H9 (cell line): ENCODE data around the gene MIS18BP1. TPM values are rescaled to one million over a fixed set of nuclear protein-coding genes. Genes with fewer than 3 reads are reported as not detected.

ENCODE experiments used
- DNase-seq: peaks from one replicate; pipeline ENCODE4 v3.0.0-alpha.2; 2017
- H2AFZ ChIP-seq: one replicate; pipeline ENCODE4 v1.6.1; 2013; ENCODE audit warnings: mild to moderate bottlenecking, low read length, control low read depth, moderate library complexity
- H2AK5ac ChIP-seq: 2 replicates; pipeline ENCODE4 v1.6.1; 2013; ENCODE audit warnings: low read length, control low read depth, mixed read lengths; ENCODE audit not compliant: insufficient read length
- H2BK120ac ChIP-seq: one replicate; pipeline ENCODE4 v1.6.1; 2013; ENCODE audit warnings: low read depth, mild to moderate bottlenecking, low read length, control low read depth, inconsistent platforms; ENCODE audit not compliant: poor library complexity, severe bottlenecking
- H2BK12ac ChIP-seq: 2 replicates; pipeline ENCODE4 v1.6.1; 2013; ENCODE audit warnings: low read length, control low read depth, mixed read lengths, low read depth; ENCODE audit not compliant: insufficient read length
- H2BK15ac ChIP-seq: 2 replicates; pipeline ENCODE4 v1.6.1; 2013; ENCODE audit warnings: low read depth, low read length, control low read depth
- H2BK20ac ChIP-seq: one replicate; pipeline ENCODE4 v1.6.1; 2013; ENCODE audit warnings: low read depth, mild to moderate bottlenecking, low read length, control low read depth, inconsistent platforms; ENCODE audit not compliant: poor library complexity, severe bottlenecking
- H2BK5ac ChIP-seq: 2 replicates; pipeline ENCODE4 v1.6.1; 2013; ENCODE audit warnings: low read length, control low read depth, mixed read lengths; ENCODE audit not compliant: insufficient read length
- H3K14ac ChIP-seq: 2 replicates; pipeline ENCODE4 v1.6.1; 2013; ENCODE audit warnings: low read length, control low read depth; ENCODE audit not compliant: insufficient read depth
- H3K18ac ChIP-seq: 2 replicates; pipeline ENCODE4 v1.6.1; 2013; ENCODE audit warnings: low read depth, mild to moderate bottlenecking, mixed read lengths, low read length, control low read depth; ENCODE audit not compliant: insufficient read length
- H3K23ac ChIP-seq: 2 replicates; pipeline ENCODE4 v1.6.1; 2013; ENCODE audit warnings: low read length, control low read depth, mixed read lengths, low read depth; ENCODE audit not compliant: insufficient read length
- H3K23me2 ChIP-seq: 2 replicates; pipeline ENCODE4 v1.6.1; 2013; ENCODE audit warnings: low read depth, mild to moderate bottlenecking, mixed read lengths, low read length, control low read depth; ENCODE audit not compliant: insufficient read length, poor library complexity, severe bottlenecking
- H3K27ac ChIP-seq: 2 replicates; pipeline ENCODE4 v1.5.1; 2013; ENCODE audit warnings: low read length, control low read depth, mixed read lengths, low read depth; ENCODE audit not compliant: insufficient read length
- H3K27me3 ChIP-seq: 2 replicates; pipeline ENCODE4 v1.6.1; 2013; ENCODE audit warnings: low read length, control low read depth, inconsistent platforms; ENCODE audit not compliant: insufficient read depth
- H3K4ac ChIP-seq: 2 replicates; pipeline ENCODE4 v1.6.1; 2013; ENCODE audit warnings: low read depth, mild to moderate bottlenecking, control low read depth, inconsistent platforms, low read length, moderate library complexity
- H3K4me1 ChIP-seq: 2 replicates; pipeline ENCODE4 v1.6.1; 2013; ENCODE audit warnings: low read length, control low read depth, inconsistent platforms; ENCODE audit not compliant: insufficient read depth
- H3K4me2 ChIP-seq: 2 replicates; pipeline ENCODE4 v1.6.1; 2013; ENCODE audit warnings: low read length, control low read depth, mixed read lengths; ENCODE audit not compliant: insufficient read length, insufficient read depth
- H3K56ac ChIP-seq: 2 replicates; pipeline ENCODE4 v1.6.1; 2013; ENCODE audit warnings: low read depth, mild to moderate bottlenecking, mixed read lengths, low read length, control low read depth; ENCODE audit not compliant: insufficient read length
- H3K79me1 ChIP-seq: 2 replicates; pipeline ENCODE4 v1.6.1; 2013; ENCODE audit warnings: low read depth, mild to moderate bottlenecking, moderate library complexity, low read length, control low read depth, inconsistent platforms; ENCODE audit not compliant: insufficient read depth, poor library complexity, severe bottlenecking
- H3K79me2 ChIP-seq: 2 replicates; pipeline ENCODE4 v1.6.1; 2013; ENCODE audit warnings: low read length, control low read depth, inconsistent platforms; ENCODE audit not compliant: insufficient read depth
- H3K9ac ChIP-seq: 2 replicates; pipeline ENCODE4 v1.6.1; 2013; ENCODE audit warnings: low read length, control low read depth, mixed read lengths; ENCODE audit not compliant: insufficient read length; ENCODE audit errors: extremely low read depth
- H3K9me3 ChIP-seq: one replicate; pipeline ENCODE4 v1.6.1; 2013; ENCODE audit warnings: low read depth, low read length, inconsistent platforms; ENCODE audit not compliant: control insufficient read depth
- H3T11ph ChIP-seq: one replicate; pipeline ENCODE4 v1.6.1; 2013; ENCODE audit warnings: mild to moderate bottlenecking, low read length, control low read depth, inconsistent platforms
- H4K20me1 ChIP-seq: one replicate; pipeline ENCODE4 v1.6.1; 2013; ENCODE audit not compliant: control insufficient read depth, insufficient read length, insufficient read depth
- H4K5ac ChIP-seq: 2 replicates; pipeline ENCODE4 v1.6.1; 2013; ENCODE audit warnings: low read depth, mild to moderate bottlenecking, mixed read lengths, low read length, control low read depth; ENCODE audit not compliant: insufficient read length
- H4K8ac ChIP-seq: replicated peaks from 2 replicates; pipeline ENCODE4 v1.6.1; 2013; ENCODE audit warnings: low read length, control low read depth, mixed read lengths, low read depth; ENCODE audit not compliant: insufficient read length
- H4K91ac ChIP-seq: 2 replicates; pipeline ENCODE4 v1.6.1; 2013; ENCODE audit warnings: low read depth, mild to moderate bottlenecking, moderate library complexity, mixed read lengths, low read length, control low read depth; ENCODE audit not compliant: insufficient read length
- H3K27ac Mint-ChIP-seq, 3 experiments: 2 replicates in 2 of 3; 3 replicates in 1 of 3; pipeline ENCODE4 v1.8.0; 2020 to 2021; ENCODE audit warnings: mixed read lengths in 3 of 3, mild to moderate bottlenecking in 1 of 3, moderate library complexity in 1 of 3
- H3K27me3 Mint-ChIP-seq: 2 replicates; pipeline ENCODE4 v1.8.0; 2021; ENCODE audit warnings: low read depth, mild to moderate bottlenecking, moderate library complexity, mixed read lengths
- H3K36me3 Mint-ChIP-seq, 3 experiments: 2 replicates in 2 of 3; 3 replicates in 1 of 3; pipeline ENCODE4 v1.8.0; 2020 to 2021; ENCODE audit warnings: low read depth in 3 of 3, mixed read lengths in 3 of 3; ENCODE audit not compliant: insufficient read depth in 1 of 3
- H3K4me1 Mint-ChIP-seq, 2 experiments: 2 replicates each; pipeline ENCODE4 v1.8.0; 2020; ENCODE audit warnings: mixed read lengths in 2 of 2
- H3K4me3 Mint-ChIP-seq, 2 experiments: 2 replicates in 1 of 2; 3 replicates in 1 of 2; pipeline ENCODE4 v1.8.0; 2020 to 2021; ENCODE audit warnings: mild to moderate bottlenecking in 2 of 2, mixed read lengths in 2 of 2, moderate library complexity in 1 of 2
- H3K9me3 Mint-ChIP-seq, 2 experiments: 2 replicates in 1 of 2; 3 replicates in 1 of 2; pipeline ENCODE4 v1.8.0; 2020; ENCODE audit warnings: mild to moderate bottlenecking in 2 of 2, mixed read lengths in 2 of 2, moderate library complexity in 1 of 2
- CTCF ChIP-seq: fragments of 200-600 bp; sonication (generic); conservative IDR thresholded peaks from 3 replicates; pipeline ENCODE4 v1.8.0; 2021; ENCODE audit warnings: antibody characterized with exemption, mild to moderate bottlenecking
- total RNA-seq: library from RNA; stranded (reverse); gene quantifications from 2 replicates; pipeline ENCODE4 v1.2.1, GENCODE V29; 2021

The MIS18BP1 gene
- total RNA-seq, 1 experiment from 2014 or later, result 60.6 TPM

GRCh38 chr14:45267071-45267470 is 14.1 kb upstream of the MIS18BP1 start:
- Mint-ChIP-seq H3K4me3 (no peak overlapping the region), H3K27me3 (peaks cover 3% of the 10 kb centered on the region; the same call in 1 of the 2 replicates), H3K9me3 (peaks cover 0 to 7% of the 10 kb centered on the region in 2 experiments; a peak in 3 of 5 replicates), H3K27ac (no peak overlapping the region), H3K4me1 (peaks cover 0 to 4% of the 10 kb centered on the region in 2 experiments; a peak in 1 of 4 replicates), H3K36me3 (peaks cover 0 to 4% (median 2%) of the 10 kb centered on the region in 3 experiments; a peak in 1 of 7 replicates)
- H2BK120ac ChIP-seq, result no peak overlapping the region
- no peak for TF ChIP-seq CTCF
- H2BK5ac ChIP-seq, result no peak overlapping the region
- H3K27ac ChIP-seq, result no peak overlapping the region
- H4K5ac ChIP-seq, result no peak overlapping the region
- no peak overlapping the region for H3K23ac ChIP-seq
- H3K4me2 ChIP-seq, result no peak overlapping the region
- H3K18ac ChIP-seq, result no peak overlapping the region
- no peak overlapping the region for H2BK12ac ChIP-seq
- no peak overlapping the region for H2AFZ ChIP-seq
- H2BK15ac ChIP-seq, result no peak overlapping the region
- H3K79me1 ChIP-seq, result no peaks in the 10 kb centered on the region
- no peaks in the 10 kb centered on the region for H3K9me3 ChIP-seq
- H3K79me2 ChIP-seq, result no peaks in the 10 kb centered on the region
- no peak overlapping the region for H3K56ac ChIP-seq
- no peak overlapping the region for H3K4ac ChIP-seq
- no peaks in the 10 kb centered on the region for H3K23me2 ChIP-seq
- H2AK5ac ChIP-seq, result no peak overlapping the region
- H3K14ac ChIP-seq, result no peak overlapping the region
- no peaks in the 10 kb centered on the region for H4K20me1 ChIP-seq
- H3K9ac ChIP-seq, result no peak overlapping the region
- H4K8ac ChIP-seq, result no peak overlapping the region
- no peak overlapping the region for H2BK20ac ChIP-seq
- no peak overlapping the region for H3T11ph ChIP-seq
- DNase-seq, result no peak
- no peak overlapping the region for H4K91ac ChIP-seq
- H3K4me1 ChIP-seq, result no peaks in the 10 kb centered on the region
- H3K27me3 ChIP-seq, result no peaks in the 10 kb centered on the region
